HG02840 (cell line): Measurements from ENCODE around the gene CYTH3.

Experiments used
- ATAC-seq: cut with Tn5 transposase; IDR thresholded peaks from one replicate; pipeline ENCODE4 v1.9.1; 2021; ENCODE audit warnings: mild to moderate bottlenecking, moderate library complexity, moderate number of reproducible peaks; ENCODE audit not compliant: unreplicated experiment, low FRiP score

CYTH3 gene

DNA sequence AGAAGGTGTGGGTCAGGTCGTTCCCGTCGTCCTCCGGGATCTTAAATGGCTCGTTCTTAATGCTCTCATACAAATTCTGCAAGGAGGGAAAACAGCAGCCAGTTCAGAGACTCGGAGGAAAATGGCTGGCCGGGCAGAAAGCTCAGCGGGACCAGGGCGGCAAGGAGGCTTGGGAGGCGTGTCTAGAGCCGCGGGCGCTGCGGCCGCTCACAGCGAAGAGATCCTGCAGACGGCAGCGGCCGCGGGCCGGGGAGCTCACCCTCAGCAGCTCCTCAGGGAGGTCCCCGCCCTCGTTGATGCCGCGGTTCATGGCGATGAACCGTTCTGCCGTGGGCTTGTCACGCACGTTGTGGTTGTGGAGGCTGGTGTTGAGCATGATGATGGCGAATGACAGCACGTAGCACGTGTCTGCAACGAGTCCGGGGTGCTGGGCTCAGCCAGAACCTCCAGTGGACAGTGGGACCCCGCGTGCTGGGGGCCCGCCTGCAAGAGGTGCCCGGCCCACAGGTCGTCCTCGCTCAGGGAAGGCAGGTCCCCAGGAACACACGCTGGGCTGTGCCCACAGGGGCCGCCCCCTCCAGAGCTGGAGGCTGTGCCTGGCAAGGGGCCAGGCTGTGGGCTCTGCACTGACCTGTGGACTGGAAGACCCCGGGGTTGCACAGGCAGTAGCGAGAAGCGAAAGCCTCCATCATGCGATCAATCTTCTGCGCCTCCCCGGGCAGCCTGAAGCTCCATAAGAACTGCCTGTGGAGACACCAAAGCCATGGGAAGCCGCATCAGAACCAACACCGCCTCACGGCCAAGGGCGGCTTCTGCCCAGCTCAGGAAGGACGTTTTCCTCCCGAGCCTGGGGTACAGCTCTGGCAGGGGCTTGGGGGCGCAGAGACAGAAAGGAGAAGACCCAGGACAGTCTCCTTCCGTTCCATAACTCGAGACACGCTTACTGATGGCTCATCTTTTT is 101.6 kb downstream of the CYTH3 start:
- ATAC-seq: no peak

DNA sequence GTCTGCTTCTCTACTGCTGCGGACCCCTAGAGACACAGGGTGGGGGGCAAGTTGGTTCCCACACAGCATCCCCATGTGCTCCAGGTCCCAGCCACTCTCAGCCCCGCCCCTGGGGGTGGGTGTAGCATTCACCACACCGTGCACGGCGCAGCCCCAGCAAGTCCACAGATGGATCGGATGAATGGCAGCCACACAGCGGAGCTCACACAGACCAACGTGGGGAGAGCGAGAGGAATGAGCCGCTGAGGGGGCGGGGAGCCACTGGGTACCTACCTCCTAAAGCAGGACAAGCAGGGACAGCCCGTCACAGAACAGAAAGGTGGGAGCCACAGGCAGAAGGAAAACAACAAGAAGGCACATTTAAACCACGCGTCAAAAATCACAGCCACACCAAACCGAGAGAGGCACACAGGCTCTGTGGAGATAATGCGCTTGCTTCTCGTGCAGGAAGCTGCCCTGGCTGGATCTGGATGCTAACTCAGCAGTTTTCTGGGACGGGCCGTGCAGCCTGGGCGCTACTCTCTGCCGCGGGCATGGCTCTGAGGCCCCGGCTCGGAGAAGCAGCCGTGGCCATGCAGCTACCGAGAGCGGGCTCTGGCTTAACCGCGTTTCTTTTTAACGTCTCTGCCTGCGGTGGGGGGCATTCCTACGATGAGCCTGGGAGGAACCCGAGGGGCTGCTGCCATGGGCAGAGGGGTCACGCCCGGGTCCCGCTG is 102.5 kb downstream of the CYTH3 start:
- ATAC-seq: no peak

DNA sequence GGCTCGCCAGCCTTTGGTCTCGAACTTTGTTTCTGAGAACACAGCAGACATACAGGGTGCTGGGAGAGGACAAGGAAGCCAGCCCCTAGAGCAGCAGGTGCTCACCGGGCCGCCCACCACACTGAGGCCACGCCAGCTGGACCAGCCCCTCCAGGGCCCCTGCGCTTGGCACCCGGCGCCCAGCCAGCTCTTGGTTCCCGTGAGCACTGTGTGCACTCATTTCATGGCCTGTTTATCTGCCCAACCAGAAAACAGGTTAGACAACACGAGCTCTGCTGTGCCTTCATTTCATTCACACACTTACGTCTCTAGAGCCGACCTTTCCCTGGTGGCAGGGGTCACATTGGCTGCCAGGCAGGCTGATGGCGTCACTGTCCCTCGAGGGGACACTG is 104.0 kb downstream of the CYTH3 start:
- no peak for ATAC-seq

DNA sequence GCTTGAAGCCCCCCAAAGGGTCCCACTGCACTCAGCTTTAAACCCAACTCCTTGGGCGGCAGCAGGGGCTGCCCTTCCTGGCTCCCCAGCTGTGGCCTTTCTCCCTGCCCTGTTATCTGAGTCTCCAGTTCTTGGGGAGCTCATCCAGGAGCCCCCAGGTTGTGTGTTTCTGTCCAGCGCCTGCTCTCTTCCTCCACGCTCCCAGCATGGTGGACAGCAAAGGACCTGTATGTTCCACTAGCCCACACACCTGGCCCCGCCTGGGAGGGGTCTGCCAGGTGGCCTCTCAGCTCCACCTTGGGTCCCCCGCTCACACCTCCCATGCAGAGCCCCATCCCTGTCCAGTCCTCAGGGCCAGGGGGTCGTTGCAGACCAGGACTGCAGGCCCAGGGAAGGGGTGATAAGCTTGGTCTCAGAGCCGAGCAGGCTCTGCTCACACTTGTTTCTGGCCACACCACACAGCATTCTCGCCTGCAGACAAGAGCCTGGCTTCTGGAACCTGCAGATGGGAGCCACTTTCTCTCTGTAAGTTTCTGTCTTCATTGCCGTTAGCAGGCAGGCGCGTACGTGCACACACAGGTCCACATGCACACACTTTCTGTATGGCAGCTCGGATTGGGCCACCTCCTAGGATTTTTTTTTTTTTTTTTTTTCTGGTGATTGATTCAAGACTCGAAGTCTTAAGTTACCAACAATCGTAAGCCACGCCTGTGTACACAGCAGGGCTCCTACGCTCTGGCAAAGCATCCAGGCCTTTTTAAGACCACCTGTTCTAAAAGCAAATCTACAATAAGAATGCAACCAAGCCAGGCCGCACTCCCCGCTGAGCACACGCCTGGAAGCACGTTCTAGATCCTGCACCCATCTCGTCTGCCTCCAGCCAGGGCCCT is 104.6 kb downstream of the CYTH3 start:
- ATAC-seq: no peak

DNA sequence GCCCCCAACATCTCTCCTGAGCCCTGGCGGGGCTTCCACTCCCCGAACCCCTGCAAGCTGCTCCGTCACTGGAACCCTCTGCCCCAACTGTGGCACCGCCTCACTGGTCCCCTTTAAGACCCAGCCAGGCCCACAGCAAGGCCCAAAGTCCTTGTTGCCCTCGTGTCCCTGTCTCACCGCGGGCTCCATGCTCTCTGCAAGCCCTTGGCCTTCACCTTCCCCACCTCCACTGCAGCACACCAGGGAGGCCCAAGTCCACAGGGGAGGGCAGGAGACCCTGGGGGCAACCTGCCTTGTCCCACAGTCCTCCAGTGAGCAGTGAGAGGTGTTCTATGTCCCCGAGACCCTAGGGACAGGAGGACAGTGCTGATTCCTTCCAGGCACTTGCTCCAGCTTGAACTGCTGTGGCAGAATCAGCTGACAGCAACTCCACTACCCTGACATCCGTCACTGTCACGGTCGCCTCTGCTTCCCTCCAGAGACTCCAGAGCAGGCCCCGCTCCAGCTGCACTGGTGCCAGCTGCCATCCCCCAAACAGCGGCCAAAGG is 105.3 kb downstream of the CYTH3 start:
- no peak for ATAC-seq

DNA sequence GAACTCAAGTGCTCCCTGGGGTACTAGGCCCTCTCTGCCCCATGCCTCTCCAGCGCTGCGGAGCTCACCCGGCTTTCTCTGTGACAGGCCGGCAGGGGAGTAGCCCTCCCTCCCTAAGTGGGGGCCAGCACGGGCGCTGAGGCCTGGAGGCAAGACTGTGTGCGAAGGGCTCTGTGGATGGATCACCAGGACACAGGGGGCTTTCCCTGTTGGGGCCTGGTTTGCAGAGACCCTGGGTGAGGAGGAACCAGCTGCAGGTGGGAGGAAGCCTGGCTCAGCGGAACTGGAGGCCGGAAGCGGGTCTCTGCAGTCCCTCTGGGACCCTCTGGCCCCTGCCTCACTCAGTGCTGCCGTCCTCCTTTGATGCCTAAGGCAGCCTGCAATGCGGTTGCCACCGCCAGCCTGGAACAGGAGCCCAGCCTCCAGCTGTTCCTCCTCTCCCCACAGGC is 106.0 kb downstream of the CYTH3 start:
- ATAC-seq: no peak

DNA sequence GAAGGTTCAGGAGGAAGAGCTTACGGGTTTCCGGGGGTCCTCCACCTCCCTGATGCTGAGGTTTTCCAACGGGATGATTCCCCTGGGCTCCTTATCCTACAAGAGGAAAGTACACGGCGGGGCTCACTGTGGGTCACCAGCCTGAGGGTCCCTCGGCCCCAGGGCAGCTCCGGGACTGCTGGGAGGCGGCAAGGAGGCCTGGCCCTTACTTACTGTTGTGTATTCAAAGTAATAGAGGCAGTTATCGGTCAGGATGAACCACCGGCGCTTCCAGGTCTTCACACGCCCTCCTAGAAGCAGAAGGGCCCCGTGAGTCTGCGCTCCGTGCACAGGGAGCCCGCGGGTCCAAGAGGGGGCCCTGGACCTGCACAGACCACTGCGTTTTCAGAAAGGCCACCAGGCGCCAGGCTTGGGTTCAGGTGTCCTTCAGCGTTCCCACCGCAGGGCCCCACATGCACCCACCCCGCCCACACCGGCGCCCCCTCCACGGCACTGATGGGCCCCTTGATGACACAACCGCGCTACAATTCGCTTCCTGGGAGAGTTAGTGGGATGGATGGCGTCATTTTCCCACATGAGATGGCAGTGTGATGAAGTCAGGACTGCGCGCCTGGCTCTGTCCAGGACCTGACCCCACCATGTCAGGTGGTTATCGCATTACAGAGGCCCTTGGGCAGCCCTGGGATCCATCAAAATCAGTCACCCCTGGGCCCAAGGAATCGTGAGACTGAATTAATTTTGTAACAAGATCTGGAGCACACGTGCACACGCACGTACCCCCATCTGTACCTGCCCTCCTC is 106.7 kb downstream of the CYTH3 start:
- ATAC-seq: no peak

DNA sequence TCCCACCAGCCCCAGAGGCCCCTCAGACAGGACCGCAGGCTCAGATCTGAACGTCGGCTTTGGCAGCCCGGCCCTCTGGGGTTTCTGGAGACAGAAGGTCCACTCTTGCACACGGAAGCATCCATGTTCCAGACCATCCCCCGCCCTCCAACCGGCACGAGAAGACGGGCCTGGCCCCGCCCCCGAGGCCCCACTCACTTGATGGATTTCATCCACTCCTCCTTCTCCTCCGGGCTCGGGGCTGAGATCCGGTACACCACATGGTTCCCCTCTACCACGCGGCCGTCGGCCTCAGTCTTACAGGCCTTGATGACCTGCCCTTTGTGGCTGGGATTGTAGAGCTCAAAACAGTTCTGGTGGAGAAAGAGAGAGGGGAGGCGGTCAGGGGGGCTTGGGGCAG is 107.3 kb downstream of the CYTH3 start:
- ATAC-seq: no peak

DNA sequence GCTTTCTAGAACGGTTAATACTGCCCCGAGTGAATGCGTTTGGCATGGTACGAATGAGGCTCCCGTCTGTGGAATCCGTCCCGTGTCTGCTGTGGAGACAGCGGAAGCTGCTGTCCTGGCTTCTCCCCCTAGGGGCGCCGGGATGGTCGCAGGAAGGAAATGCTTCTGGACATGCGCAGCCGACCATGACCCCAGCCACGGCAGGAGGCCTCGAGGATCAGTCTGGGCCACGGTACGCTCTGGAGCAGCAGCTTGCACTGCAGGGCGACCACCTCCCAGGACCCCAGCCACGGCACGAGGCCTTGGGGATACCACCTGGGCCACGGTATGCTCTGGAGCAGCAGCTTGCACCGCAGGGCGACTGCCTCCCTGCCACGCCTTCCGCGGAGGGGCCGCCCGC is 107.9 kb downstream of the CYTH3 start:
- no peak for ATAC-seq

DNA sequence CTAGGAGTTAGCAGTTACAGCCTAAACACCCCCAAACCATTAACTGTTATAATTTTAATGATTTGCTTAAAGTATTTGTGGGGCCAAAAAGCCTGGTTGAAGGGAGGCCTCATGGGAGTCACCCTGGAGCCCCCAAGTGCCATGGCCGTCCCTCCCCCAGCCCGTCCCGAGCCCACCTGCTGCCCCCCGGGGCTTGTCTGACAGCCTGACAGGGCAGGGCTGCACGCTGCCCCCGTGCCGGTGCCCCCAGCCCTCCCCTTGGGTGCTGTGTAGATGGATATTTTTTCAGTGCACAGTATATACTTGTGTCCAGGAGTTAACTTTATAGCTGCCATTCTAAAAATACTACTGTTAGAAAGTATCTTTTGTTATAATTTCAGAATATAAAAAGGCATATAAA is 108.4 kb downstream of the CYTH3 start:
- no peak for ATAC-seq

DNA sequence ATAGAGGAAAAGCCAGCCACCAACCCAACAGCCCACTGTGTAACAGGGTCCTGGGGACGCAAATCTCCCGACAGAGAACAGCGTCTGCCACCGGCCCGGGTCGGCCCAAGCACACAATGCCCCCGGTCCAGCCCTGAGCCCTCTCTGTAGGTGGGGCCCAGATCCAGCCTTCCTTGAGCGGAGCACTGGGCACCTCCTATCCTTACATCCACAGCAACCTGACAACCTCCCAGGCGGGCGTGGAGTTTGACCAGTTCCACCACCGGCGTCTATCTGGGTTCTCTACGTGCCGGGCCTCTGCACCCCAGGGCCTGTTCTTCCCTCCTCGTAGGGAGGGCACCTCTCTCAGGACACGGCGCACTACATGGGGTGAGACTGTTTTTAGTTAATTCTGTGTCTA is 109.0 kb downstream of the CYTH3 start:
- no peak for ATAC-seq

DNA sequence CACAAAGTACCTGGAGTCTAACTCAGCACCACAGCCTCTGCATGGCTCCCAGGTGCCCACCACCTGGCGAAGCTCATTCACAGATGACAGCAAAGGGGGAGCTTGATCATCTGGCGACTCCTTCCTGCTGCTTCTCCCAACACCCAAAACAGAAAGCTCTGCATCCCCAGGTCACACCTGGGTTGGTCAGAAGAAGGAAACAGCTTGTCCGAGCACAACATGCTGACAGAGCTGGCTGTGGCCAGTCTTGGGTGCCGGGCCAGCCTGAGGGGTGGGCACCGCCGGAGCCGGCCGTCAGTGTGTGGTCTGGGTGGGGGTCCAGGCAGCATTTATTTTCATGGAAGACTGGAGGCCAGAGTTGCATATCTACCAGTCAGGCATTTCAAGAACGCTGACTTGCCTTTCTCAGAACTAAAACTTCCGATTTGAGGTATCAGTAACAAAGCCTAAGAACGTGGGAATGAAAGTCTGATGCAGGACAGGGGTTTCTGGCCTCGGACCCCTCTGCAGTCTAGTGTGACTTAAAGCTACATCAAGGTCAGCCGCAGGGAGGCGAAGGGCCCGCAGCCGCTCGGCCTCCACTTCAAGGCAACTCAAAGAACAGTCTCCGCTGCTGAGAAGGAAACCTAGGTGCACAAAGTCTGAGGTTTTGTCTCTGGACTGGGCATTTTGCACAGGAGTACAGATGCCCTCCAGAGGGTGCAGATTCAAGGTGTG is 109.6 kb downstream of the CYTH3 start:
- ATAC-seq: no peak

DNA sequence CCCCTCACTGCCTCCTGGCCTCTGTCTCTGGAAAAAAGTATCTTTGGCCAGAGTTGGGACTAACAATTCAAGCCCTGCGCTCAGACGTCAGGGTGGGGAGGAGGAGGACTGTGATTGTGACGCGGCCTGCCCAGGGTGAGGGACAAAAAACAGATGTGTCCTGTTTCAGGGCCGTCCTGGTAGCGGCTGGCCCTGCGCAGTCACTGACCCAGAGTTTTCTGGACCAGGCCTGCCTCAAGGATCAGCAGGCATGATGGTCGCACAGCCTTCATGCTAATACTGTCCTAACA is 110.1 kb downstream of the CYTH3 start:
- no peak for ATAC-seq

DNA sequence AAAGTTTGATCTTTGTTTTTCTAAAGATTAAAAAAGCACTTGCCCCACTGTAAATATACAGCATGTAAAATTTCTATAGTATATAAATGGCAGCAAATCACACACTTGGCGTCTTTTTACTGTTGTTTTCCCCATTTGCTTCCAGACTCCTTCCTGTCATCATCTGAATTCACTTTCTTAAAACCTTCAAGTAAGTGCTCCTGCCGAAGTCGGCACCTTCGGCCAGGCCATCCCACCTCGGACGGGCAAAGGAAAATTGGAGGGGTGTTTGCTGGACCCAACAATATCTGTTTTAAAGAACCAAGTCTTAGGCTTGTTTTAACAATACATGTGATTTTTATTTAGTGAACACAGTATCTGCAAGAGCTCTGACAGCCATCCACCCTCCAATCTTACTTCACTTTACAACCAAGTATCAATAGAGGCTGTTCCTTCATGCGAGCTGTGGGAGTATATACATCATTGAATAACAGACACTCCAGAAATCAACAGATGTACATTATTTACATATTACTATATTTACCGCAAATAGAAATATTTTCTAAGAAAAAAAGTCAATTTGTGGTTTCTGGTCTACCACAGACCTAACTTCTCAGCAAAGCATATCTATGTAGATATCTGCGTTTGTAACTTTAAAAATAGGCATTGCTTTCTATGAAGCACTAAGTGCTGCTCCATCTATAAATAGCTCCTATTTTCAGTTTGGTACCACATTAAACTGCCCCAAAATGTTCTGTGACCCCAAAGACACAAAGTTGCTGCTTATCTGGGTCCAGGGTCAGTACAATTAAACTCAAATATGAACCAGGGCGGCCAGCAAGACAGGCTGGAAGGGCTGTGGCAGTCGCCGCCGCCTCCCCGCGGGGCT is 110.7 kb downstream of the CYTH3 start:
- ATAC-seq: no peak

DNA sequence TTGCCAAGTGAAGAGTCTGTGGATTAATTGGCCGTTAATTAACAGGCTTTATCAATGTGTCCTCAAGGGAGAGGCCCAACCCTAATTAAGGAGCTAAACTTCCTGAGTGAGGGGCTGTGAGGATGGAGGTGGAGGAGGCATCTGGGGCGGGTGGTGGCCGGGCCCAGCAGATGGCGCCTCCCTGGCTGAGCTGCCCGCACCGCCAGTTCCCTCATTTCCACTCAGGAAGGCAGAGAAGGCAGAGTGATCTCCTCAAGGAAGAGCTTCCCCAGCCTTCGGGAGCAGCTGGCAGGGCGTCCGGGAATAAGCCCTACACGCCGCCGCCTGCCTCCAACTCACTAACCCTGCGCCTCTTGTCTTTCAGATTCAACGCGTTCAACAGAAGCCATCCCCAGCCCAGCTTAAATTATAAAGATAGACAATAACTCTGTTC is 112.2 kb downstream of the CYTH3 start:
- no peak for ATAC-seq

DNA sequence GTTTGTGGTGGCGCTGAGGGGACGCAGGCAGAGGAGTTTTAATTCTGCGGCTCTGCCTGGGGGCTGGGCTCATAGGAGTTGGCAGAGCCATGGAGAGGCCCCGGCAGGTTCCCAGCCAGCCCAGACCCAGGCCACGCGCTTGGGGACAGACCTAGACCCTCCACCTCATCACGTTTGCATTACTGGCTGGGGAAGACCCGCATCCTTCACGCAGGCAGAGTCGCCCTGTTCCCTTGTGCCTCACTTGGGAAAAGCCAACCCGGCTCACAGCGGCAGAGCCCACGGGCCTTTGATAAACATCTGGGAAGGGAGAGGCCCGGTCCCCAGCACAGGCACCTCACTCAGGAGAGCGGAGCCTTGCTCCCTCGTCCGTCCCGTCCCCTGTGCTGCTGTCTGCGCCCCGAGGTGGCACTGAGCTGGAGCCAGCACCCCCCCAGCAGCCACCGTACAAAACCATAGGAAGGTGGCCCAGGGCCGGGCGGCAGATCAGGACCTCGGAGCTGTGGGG is 112.8 kb downstream of the CYTH3 start:
- ATAC-seq: no peak

DNA sequence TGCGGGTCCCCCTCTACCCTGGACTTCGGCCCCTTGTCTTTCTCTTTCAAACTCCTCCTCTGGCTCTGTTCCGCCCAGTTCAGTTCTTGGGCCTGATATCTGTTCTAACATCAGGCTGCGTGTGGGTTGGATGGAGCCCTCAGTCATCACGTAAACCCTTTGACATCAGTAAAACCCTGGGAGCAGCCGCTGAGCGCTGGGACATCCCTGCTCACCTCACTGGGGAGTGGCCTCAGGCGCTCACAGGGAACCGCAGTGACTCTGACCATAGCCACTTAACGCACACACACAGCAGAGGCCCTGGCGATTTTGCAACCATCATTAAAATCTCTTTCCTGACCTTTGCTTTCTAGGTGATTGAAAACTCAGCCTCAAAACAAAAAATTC is 113.3 kb downstream of the CYTH3 start:
- ATAC-seq: no peak
